Kidney epithelial cell (primary cell): ENCODE results near the gene PTOV1. TPM values are rescaled to one million over a fixed set of nuclear protein-coding genes. Genes with fewer than 3 reads are reported as not detected.

Source experiments
- DNase-seq: peaks from one replicate; pipeline ENCODE4 v3.0.0-alpha.2; 2010; ENCODE audit warnings: low read depth
- H3K27me3 ChIP-seq: 2 replicates; pipeline ENCODE4 v1.6.0; 2011; ENCODE audit warnings: low read length; ENCODE audit not compliant: control insufficient read depth, insufficient read depth
- H3K36me3 ChIP-seq: 2 replicates; pipeline ENCODE4 v1.5.1; 2011; ENCODE audit warnings: low read length; ENCODE audit not compliant: control insufficient read depth, insufficient read depth
- H3K4me3 ChIP-seq: 2 replicates; pipeline ENCODE4 v1.5.1; 2011; ENCODE audit warnings: low read depth, mild to moderate bottlenecking, control low read depth, low read length
- total RNA-seq: library from RNA; depleted of rRNA; stranded (reverse); fragments of >200 nt; gene quantifications from 2 replicates; pipeline ENCODE4 v1.2.3, GENCODE V29; 2015
- TF ChIP-seq, protein P1 (sequence below): IDR thresholded peaks from 2 replicates; pipeline ENCODE4 v1.5.1; 2011; ENCODE audit warnings: mild to moderate bottlenecking, moderate library complexity, low read length, control low read depth, inconsistent platforms; ENCODE audit not compliant: insufficient read depth, poor library complexity, severe bottlenecking

PTOV1 gene
- total RNA-seq, 1 donor from 2014 or later, result 47.9 TPM

- TF ChIP-seq, protein P1, sequence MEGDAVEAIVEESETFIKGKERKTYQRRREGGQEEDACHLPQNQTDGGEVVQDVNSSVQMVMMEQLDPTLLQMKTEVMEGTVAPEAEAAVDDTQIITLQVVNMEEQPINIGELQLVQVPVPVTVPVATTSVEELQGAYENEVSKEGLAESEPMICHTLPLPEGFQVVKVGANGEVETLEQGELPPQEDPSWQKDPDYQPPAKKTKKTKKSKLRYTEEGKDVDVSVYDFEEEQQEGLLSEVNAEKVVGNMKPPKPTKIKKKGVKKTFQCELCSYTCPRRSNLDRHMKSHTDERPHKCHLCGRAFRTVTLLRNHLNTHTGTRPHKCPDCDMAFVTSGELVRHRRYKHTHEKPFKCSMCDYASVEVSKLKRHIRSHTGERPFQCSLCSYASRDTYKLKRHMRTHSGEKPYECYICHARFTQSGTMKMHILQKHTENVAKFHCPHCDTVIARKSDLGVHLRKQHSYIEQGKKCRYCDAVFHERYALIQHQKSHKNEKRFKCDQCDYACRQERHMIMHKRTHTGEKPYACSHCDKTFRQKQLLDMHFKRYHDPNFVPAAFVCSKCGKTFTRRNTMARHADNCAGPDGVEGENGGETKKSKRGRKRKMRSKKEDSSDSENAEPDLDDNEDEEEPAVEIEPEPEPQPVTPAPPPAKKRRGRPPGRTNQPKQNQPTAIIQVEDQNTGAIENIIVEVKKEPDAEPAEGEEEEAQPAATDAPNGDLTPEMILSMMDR, result no peak
- Histone ChIP-seq H3K36me3 (no peaks in the 10 kb centered on the region), H3K27me3 (no peaks in the 10 kb centered on the region), H3K4me3 (peak overlapping the region; percentile 81)
- no peak for DNase-seq
These were observed 1.3 kb upstream of the PTOV1 start for GRCh38 chr19:49849433-49850220.

GRCh38 chr19:49850221-49850486, 805 bp upstream of the PTOV1 start:
- no peak for DNase-seq
- TF ChIP-seq, protein P1, result no peak
- no peaks in the 10 kb centered on the region for H3K36me3 ChIP-seq
- H3K27me3 ChIP-seq, result no peaks in the 10 kb centered on the region
- H3K4me3 ChIP-seq, result peak overlapping the region; percentile 81

DNA sequence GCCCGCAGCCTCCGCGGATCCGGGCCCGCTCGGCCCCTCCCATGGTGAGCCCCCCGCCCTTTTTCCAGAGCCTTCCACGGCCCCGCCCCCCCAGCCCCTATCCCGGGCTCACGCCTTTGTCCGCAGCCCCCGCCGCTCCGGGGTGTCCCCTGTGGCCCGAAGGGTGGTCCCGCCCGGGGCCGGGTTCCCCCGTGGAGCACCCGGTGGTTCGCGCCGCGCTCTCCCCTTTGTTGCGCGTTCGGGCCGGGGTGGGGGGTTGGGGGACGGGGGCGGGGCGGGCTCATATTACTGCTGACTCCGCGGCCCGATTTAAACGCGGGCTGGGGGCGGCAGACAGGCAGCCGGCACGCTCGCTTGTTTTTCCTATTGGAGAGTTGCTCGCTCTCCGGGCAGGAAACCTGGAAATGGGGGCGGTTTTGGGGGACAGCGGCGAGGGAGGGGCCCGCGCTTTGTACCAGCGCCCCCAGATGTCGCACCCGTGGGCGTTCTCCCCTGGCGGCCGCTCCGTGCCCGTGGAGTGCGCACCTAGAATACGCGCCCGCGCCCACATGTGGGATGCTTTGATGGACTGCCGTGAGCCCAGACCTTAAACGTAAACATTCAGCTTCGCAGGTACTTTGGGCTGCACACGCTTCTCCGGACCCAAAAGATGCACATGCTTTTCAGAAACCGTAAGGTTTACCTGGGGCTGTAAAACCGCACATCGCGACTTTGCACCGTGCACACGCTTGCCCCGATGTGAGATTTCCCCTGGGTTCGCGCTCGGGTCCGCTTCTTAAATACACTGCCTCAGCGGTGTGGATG, 699 bp downstream of the PTOV1 start:
- Histone ChIP-seq H3K4me3 (peak overlapping the region; percentile 81), H3K36me3 (peaks cover 1% of the 10 kb centered on the region), H3K27me3 (no peaks in the 10 kb centered on the region)
- no peak for DNase-seq
- TF ChIP-seq, protein P1, result no peak

DNA sequence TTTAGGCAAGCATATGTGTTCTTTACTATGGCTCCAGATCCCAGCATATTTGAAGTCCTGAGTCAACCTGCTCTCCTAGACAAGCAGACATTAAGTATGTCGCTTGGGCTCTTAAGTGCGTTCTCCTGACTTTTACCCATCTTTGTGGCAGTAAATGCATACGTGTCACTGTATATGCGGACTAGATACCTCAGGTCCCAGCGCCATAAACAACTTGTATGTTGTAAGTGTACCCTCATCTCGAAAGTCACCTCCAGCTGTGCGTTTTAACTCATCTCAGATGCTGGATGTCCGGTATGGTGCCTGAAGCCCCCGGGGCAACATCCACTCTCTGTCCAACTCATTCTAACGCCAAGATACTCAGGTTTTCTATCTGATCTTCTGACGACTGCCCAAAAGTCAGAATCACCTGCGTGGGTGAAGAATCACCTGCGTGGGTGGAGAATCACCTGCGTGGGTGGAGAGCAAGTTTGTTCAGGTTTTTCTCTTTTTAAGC, 1.7 kb downstream of the PTOV1 start:
- peak overlapping the region; percentile 81 for H3K4me3 ChIP-seq
- peaks cover 3% of the 10 kb centered on the region for H3K36me3 ChIP-seq
- TF ChIP-seq, protein P1, result no peak
- DNase-seq, result no peak
- no peaks in the 10 kb centered on the region for H3K27me3 ChIP-seq

DNA sequence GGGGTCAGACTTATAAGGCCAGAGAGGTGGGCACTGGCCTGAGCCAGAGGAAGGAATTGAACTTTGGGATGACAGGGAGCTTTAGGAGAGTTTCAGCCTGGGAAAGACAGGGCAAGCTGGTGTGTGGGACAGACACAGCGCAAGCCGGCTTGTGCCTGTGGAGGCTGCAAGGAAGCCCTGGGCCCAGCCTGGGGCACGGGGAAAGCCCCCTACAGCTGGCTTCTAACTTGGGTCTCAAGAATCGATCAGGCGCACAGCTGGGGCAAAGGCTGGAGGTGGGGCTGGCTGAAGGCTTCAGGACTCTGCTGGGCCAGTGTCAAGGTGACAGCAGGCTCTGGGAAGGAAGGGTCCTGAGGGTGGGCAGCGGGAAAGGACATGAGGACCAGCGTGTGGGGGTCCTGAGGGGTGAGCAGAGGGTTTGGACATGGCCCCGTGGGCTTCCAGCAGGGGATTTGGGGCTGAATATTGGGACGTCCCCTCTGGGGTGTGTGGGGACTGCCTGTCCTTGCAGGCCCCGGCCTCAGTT, 3.0 kb downstream of the PTOV1 start:
- peaks cover 5% of the 10 kb centered on the region for H3K36me3 ChIP-seq
- DNase-seq, result no peak
- TF ChIP-seq, protein P1, result no peak
- H3K27me3 ChIP-seq, result no peaks in the 10 kb centered on the region
- no peak overlapping the region for H3K4me3 ChIP-seq
